Uterus (tissue), 4 donors: ENCODE results near the gene DUSP8. TPM values are rescaled to one million over a fixed set of nuclear protein-coding genes. Genes with fewer than 3 reads are reported as not detected.

Experiments used
- DNase-seq, 2 donors: peaks; one replicate each; pipeline ENCODE4 v3.0.0-alpha.2; 2019 to 2020
- H3K27ac ChIP-seq, 2 donors: fragments of 200-600 bp; sonication (generic); 1 replicate in 1 of 2; 2 replicates in 1 of 2; pipeline ENCODE4 v1.5.1; 2016 to 2018
- H3K27me3 ChIP-seq, 2 donors: fragments of 200-600 bp; sonication (generic); one replicate each; pipeline ENCODE4 v1.5.1; 2018 to 2019; ENCODE audit warnings: control low read depth in 1 of 2
- H3K36me3 ChIP-seq, 2 donors: fragments of 200-600 bp; sonication (generic); one replicate each; pipeline ENCODE4 v1.5.1; 2019; ENCODE audit warnings: control low read depth in 1 of 2
- H3K4me1 ChIP-seq, 2 donors: fragments of 200-600 bp; sonication (generic); one replicate each; pipeline ENCODE4 v1.5.1; 2018 to 2019; ENCODE audit warnings: control low read depth in 1 of 2
- H3K4me3 ChIP-seq, 2 donors: fragments of 200-600 bp; sonication (generic); 1 replicate in 1 of 2; 2 replicates in 1 of 2; pipeline ENCODE4 v1.5.1; 2018 to 2019; ENCODE audit warnings: mild to moderate bottlenecking in 1 of 2
- H3K9me3 ChIP-seq, 2 donors: fragments of 200-600 bp; sonication (generic); one replicate each; pipeline ENCODE4 v1.5.1; 2019; ENCODE audit warnings: control low read depth in 1 of 2
- CTCF ChIP-seq, 4 experiments: fragments of 200-600 bp in 2 of 4; fragments of 450-650 bp in 2 of 4; sonication (generic) in 2 of 4; IDR thresholded peaks; one replicate each; pipeline ENCODE4 v1.5.1; 2016 to 2019; ENCODE audit warnings: antibody characterized with exemption in 4 of 4, mild to moderate bottlenecking in 2 of 4, moderate library complexity in 1 of 4
- POLR2A ChIP-seq, 2 donors: fragments of 450-650 bp; IDR thresholded peaks; one replicate each; pipeline ENCODE4 v1.6.1; 2016; ENCODE audit warnings: antibody characterized with exemption in 2 of 2, mild to moderate bottlenecking in 1 of 2, moderate library complexity in 1 of 2
- intact Hi-C: fragments of 100-400 bp; cut with DNase I; formaldehyde crosslinking; loops from one replicate; pipeline ENCODE4 v1.15.1; 2023; ENCODE audit warnings: low total_unique reads
- total RNA-seq, 4 donors: library from RNA; depleted of rRNA in 3 of 4; stranded (reverse); fragments of >200 nt in 3 of 4; gene quantifications; one replicate each; pipeline versions ENCODE4 v1.1.0 to v1.2.4, GENCODE V29; 2014 to 2023
- donor health status: DM: yes; HTN: yes; CAD: no.

DUSP8 gene
- total RNA-seq, 4 donors from 2014 or later: under 0.01 to 21.7 (median 3.1) TPM

- Histone ChIP-seq H3K27me3 (peaks cover 0 to 5% of the 10 kb centered on the region in 2 donors), H3K27ac (peak overlapping the region; percentile 58 to 78), H3K4me3 (peak overlapping the region; percentile 38 to 53), H3K4me1 (peaks cover 0 to 36% of the 10 kb centered on the region in 2 donors), H3K9me3 (no peaks in the 10 kb centered on the region), H3K36me3 (no peaks in the 10 kb centered on the region)
- peak in 1 of 2 donors; percentile 29 for DNase-seq
- intact Hi-C loops: no loop called here
- TF ChIP-seq POLR2A (IDR thresholded peaks at IDR 0.05) (peak in 1 of 2 donors; percentile 33), CTCF (IDR thresholded peaks at IDR 0.05) (no peak)
Measured at GRCh38 chr11:1570896-1571759, 943 bp downstream of the DUSP8 start.

GRCh38 chr11:1570531-1570895, 1.6 kb downstream of the DUSP8 start:
- Histone ChIP-seq H3K36me3 (no peaks in the 10 kb centered on the region), H3K9me3 (no peaks in the 10 kb centered on the region), H3K27me3 (peaks cover 0 to 5% of the 10 kb centered on the region in 2 donors), H3K4me1 (peaks cover 0 to 36% of the 10 kb centered on the region in 2 donors), H3K27ac (peak overlapping the region; percentile 58 to 78), H3K4me3 (peak overlapping the region; percentile 38 to 53)
- TF ChIP-seq CTCF (IDR thresholded peaks at IDR 0.05): no peak
- no peak for TF ChIP-seq POLR2A (IDR thresholded peaks at IDR 0.05)
- DNase-seq: peak in 1 of 2 donors; percentile 18
- intact Hi-C loops: no loop called here

- intact Hi-C loops: no loop called here
- no peak for DNase-seq
- Histone ChIP-seq H3K27ac (peak overlapping the region; percentile 58 to 78), H3K9me3 (no peaks in the 10 kb centered on the region), H3K4me1 (peaks cover 0 to 36% of the 10 kb centered on the region in 2 donors), H3K27me3 (peaks cover 0 to 5% of the 10 kb centered on the region in 2 donors), H3K36me3 (no peaks in the 10 kb centered on the region), H3K4me3 (no peak overlapping the region)
- TF ChIP-seq CTCF (IDR thresholded peaks at IDR 0.05): no peak
- no peak for TF ChIP-seq POLR2A (IDR thresholded peaks at IDR 0.05)
Measured at GRCh38 chr11:1570001-1570453, 2.0 kb downstream of the DUSP8 start.

GRCh38 chr11:1569251-1569780, 2.8 kb downstream of the DUSP8 start:
- H3K27me3 ChIP-seq: peaks cover 0 to 5% of the 10 kb centered on the region in 2 donors
- H3K9me3 ChIP-seq: no peaks in the 10 kb centered on the region
- intact Hi-C loops: no loop called here
- H3K36me3 ChIP-seq: no peaks in the 10 kb centered on the region
- H3K4me1 ChIP-seq: peaks cover 0 to 34% of the 10 kb centered on the region in 2 donors
- TF ChIP-seq POLR2A (IDR thresholded peaks at IDR 0.05): no peak
- no peak for TF ChIP-seq CTCF (IDR thresholded peaks at IDR 0.05)
- no peak for DNase-seq
- H3K27ac ChIP-seq: no peak overlapping the region
- no peak overlapping the region for H3K4me3 ChIP-seq

- DNase-seq: no peak
- Histone ChIP-seq H3K9me3 (no peaks in the 10 kb centered on the region), H3K36me3 (no peaks in the 10 kb centered on the region), H3K27me3 (peaks cover 0 to 5% of the 10 kb centered on the region in 2 donors), H3K4me3 (no peak overlapping the region), H3K27ac (no peak overlapping the region), H3K4me1 (peaks cover 0 to 33% of the 10 kb centered on the region in 2 donors)
- intact Hi-C loops: no loop called here
- TF ChIP-seq CTCF (IDR thresholded peaks at IDR 0.05): no peak
- no peak for TF ChIP-seq POLR2A (IDR thresholded peaks at IDR 0.05)
Measured at GRCh38 chr11:1568441-1568911, 3.6 kb downstream of the DUSP8 start.
